ENCODE results near the gene TSPAN10. TPM values are rescaled to one million over a fixed set of nuclear protein-coding genes. Genes with fewer than 3 reads are reported as not detected.

The TSPAN10 gene
- total and polyA plus RNA-seq, 2 of the 13 experiments (the other 11 are each of a cell fraction or from before 2014, with no cell fraction given): 0.54 to 0.75 TPM

DNA sequence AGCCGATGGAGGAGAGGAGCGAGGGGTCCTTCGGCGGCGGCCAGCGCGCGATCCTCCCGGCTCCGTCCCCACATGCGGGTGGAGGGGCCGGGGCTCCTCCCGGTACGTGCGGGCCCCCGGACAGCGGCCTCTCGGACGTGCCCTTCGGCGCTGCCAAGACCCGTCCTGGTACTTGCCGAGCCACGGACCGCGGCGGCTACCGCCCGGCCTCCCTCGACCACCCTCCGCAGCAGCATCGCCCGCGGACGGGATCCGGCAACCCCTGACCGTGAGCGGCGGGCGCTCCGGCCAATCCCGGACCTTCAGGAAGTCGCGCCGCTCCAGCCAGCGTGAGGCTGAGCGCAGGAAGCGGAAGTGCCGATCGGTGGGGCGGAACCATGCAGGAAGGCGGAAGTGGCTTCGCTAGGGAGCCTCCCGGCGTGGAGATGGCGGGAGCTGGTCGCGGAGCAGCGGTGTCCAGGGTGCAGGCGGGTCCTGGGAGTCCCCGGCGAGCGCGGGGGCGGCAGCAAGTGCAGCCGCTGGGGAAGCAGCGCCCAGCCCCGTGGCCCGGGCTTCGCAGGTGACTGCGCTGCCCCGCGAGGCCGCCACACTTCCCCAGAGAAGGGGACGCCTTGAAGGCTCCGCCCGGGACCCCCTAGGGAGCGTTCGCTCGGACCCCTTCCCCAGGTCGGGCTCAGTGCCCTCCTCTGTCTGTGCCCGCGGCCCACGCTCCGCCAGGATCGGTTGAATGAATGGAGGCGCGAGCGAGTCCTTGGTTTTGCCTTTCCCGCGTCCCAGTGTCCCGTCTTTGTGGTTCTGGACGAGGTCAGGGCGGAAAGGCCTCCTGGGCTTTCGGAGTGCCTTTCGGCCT is 29.6 kb downstream of the TSPAN10 start, which contains the start of the genes CCDC137 and OXLD1 (continued):
- TF ChIP-seq IKZF4 (CRISPR knock-in tag; IDR thresholded peaks at IDR 0.05; ENCODE audit: borderline replicate concordance, low read depth, not compliant biosample characterization) (no peak), ZNF136 (CRISPR knock-in tag; IDR thresholded peaks at IDR 0.05; ENCODE audit: low read depth) (peak; percentile 45; the same call in 1 of the 2 replicates), FIP1L1 (IDR thresholded peaks at IDR 0.05; ENCODE audit: borderline replicate concordance, insufficient read depth, low read depth, low read length) (no peak), REL (CRISPR knock-in tag; conservative IDR thresholded peaks at IDR 0.05) (peak; percentile 88; the same call in 1 of the 2 replicates), ZNF260 (CRISPR knock-in tag; IDR thresholded peaks at IDR 0.05; ENCODE audit: borderline replicate concordance, low read depth) (no peak), ZNF460 (CRISPR knock-in tag; IDR thresholded peaks at IDR 0.05; ENCODE audit: borderline replicate concordance) (0 out of 2 replicates have a peak, but pooled peaks have one; percentile 40), TBX2 (CRISPR knock-in tag; IDR thresholded peaks at IDR 0.05; ENCODE audit: borderline replicate concordance) (peak; percentile 76), KLF9 (CRISPR knock-in tag; IDR thresholded peaks at IDR 0.05; ENCODE audit: low read depth) (0 out of 2 replicates have a peak, but pooled peaks have one; percentile 37), DNMT1 (CRISPR knock-in tag; IDR thresholded peaks at IDR 0.05) (no peak), ZNF101 (CRISPR knock-in tag; IDR thresholded peaks at IDR 0.05; ENCODE audit: borderline replicate concordance, low read depth) (0 out of 2 replicates have a peak, but pooled peaks have one; percentile 33), SRSF4 (IDR thresholded peaks at IDR 0.05; ENCODE audit: low read depth, low read length, poor library complexity, severe bottlenecking) (no peak), SRSF9 (IDR thresholded peaks at IDR 0.05; ENCODE audit: borderline replicate concordance, insufficient read depth, low read depth, low read length, poor library complexity, severe bottlenecking) (no peak), MAZ (IDR thresholded peaks at IDR 0.05; ENCODE audit: borderline replicate concordance, low read depth, low read length) (no peak), MAZ (CRISPR knock-in tag; IDR thresholded peaks at IDR 0.05; ENCODE audit: low read depth) (peak; percentile 92), CBX1 (IDR thresholded peaks at IDR 0.05; ENCODE audit: low read depth) (peak; percentile 84), SNAI1 (CRISPR knock-in tag; IDR thresholded peaks at IDR 0.05; ENCODE audit: borderline replicate concordance) (no peak), ZNF34 (CRISPR knock-in tag; IDR thresholded peaks at IDR 0.05; ENCODE audit: borderline replicate concordance) (no peak; the same call in 1 of the 2 replicates), JARID2 (CRISPR knock-in tag; IDR thresholded peaks at IDR 0.05; ENCODE audit: insufficient replicate concordance) (no peak)
- TF ChIP-seq, protein P1, sequence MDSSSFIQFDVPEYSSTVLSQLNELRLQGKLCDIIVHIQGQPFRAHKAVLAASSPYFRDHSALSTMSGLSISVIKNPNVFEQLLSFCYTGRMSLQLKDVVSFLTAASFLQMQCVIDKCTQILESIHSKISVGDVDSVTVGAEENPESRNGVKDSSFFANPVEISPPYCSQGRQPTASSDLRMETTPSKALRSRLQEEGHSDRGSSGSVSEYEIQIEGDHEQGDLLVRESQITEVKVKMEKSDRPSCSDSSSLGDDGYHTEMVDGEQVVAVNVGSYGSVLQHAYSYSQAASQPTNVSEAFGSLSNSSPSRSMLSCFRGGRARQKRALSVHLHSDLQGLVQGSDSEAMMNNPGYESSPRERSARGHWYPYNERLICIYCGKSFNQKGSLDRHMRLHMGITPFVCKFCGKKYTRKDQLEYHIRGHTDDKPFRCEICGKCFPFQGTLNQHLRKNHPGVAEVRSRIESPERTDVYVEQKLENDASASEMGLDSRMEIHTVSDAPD (CRISPR knock-in tag; IDR thresholded peaks at IDR 0.05): no peak; the same call in 1 of the 2 replicates
- TF ChIP-seq, protein P2, sequence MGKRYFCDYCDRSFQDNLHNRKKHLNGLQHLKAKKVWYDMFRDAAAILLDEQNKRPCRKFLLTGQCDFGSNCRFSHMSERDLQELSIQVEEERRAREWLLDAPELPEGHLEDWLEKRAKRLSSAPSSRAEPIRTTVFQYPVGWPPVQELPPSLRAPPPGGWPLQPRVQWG (CRISPR knock-in tag; IDR thresholded peaks at IDR 0.05; ENCODE audit: borderline replicate concordance, low read depth): no peak
- TF ChIP-seq, protein P3, sequence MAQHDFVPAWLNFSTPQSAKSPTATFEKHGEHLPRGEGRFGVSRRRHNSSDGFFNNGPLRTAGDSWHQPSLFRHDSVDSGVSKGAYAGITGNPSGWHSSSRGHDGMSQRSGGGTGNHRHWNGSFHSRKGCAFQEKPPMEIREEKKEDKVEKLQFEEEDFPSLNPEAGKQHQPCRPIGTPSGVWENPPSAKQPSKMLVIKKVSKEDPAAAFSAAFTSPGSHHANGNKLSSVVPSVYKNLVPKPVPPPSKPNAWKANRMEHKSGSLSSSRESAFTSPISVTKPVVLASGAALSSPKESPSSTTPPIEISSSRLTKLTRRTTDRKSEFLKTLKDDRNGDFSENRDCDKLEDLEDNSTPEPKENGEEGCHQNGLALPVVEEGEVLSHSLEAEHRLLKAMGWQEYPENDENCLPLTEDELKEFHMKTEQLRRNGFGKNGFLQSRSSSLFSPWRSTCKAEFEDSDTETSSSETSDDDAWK (CRISPR knock-in tag; IDR thresholded peaks at IDR 0.05): no peak
- TF ChIP-seq, protein P4, sequence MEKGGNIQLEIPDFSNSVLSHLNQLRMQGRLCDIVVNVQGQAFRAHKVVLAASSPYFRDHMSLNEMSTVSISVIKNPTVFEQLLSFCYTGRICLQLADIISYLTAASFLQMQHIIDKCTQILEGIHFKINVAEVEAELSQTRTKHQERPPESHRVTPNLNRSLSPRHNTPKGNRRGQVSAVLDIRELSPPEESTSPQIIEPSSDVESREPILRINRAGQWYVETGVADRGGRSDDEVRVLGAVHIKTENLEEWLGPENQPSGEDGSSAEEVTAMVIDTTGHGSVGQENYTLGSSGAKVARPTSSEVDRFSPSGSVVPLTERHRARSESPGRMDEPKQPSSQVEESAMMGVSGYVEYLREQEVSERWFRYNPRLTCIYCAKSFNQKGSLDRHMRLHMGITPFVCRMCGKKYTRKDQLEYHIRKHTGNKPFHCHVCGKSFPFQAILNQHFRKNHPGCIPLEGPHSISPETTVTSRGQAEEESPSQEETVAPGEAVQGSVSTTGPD (CRISPR knock-in tag; IDR thresholded peaks at IDR 0.05): no peak

Data from HepG2 (cell line).